HEK293 (cell line): ENCODE data around the gene RXYLT1.

Experiments used
- CTCF ChIA-PET: fragments of 350-600 bp; formaldehyde crosslinking; extraction: SDS; loops from one replicate; lab custom pipeline; 2021; ENCODE audit warnings: antibody characterized with exemption; lab: Yijun Ruan, JAX
- POLR2A ChIA-PET: fragments of 300-600 bp; formaldehyde crosslinking; extraction: SDS; loops from one replicate; lab custom pipeline; 2020; ENCODE audit warnings: antibody characterized with exemption, inconsistent platforms; lab: Yijun Ruan, JAX
- H3K27ac ChIP-seq: fragments of 200-500 bp; sonication (Bioruptor generic); 2 replicates; pipeline ENCODE4 v1.5.1; 2014; ENCODE audit warnings: low read depth, low read length, control low read depth, inconsistent platforms; ENCODE audit errors: extremely low read depth
- H3K36me3 ChIP-seq, 2 experiments: fragments of 200-500 bp in 1 of 2; sonication (Bioruptor generic) in 1 of 2; 1 replicate in 1 of 2; 2 replicates in 1 of 2; pipeline ENCODE4 v1.5.1; 2014 to 2017; ENCODE audit warnings: inconsistent platforms in 2 of 2, low read length in 2 of 2; ENCODE audit not compliant: control insufficient read depth in 2 of 2, insufficient read depth in 1 of 2
- H3K4me1 ChIP-seq: fragments of 200-500 bp; sonication (Bioruptor generic); 2 replicates; pipeline ENCODE4 v1.5.1; 2014; ENCODE audit warnings: mild to moderate bottlenecking, low read length, inconsistent platforms; ENCODE audit not compliant: control insufficient read depth, insufficient read depth
- H3K4me3 ChIP-seq: 2 replicates; pipeline ENCODE4 v1.5.1; 2011; ENCODE audit warnings: low read depth, mild to moderate bottlenecking, control low read depth, low read length, moderate library complexity
- H3K9me3 ChIP-seq: fragments of 200-500 bp; sonication (Bioruptor generic); 2 replicates; pipeline ENCODE4 v1.5.1; 2014; ENCODE audit warnings: low read depth, low read length, inconsistent platforms; ENCODE audit not compliant: control insufficient read depth, insufficient read depth
- EGR2 ChIP-seq: fragments of 450-650 bp; formaldehyde crosslinking; IDR thresholded peaks from 2 replicates; pipeline ENCODE4 v1.5.1; 2016; ENCODE audit warnings: low read depth, missing biosample characterization, missing genetic modification characterization
- HOXA7 ChIP-seq: sonication (generic); formaldehyde crosslinking; IDR thresholded peaks from 2 replicates; pipeline ENCODE4 v1.8.1; 2022; ENCODE audit warnings: missing genetic modification reagents, borderline replicate concordance
- KLF1 ChIP-seq: fragments of 450-650 bp; formaldehyde crosslinking; IDR thresholded peaks from 2 replicates; pipeline ENCODE4 v1.5.1; 2016; ENCODE audit warnings: missing biosample characterization, missing genetic modification characterization
- KLF16 ChIP-seq: fragments of 450-650 bp; formaldehyde crosslinking; IDR thresholded peaks from 2 replicates; pipeline ENCODE4 v1.5.1; 2017; ENCODE audit warnings: missing biosample characterization, missing genetic modification characterization
- PATZ1 ChIP-seq: fragments of 450-650 bp; formaldehyde crosslinking; IDR thresholded peaks from 2 replicates; pipeline ENCODE4 v1.5.1; 2016; ENCODE audit warnings: missing biosample characterization, missing genetic modification characterization
- ZFP37 ChIP-seq: fragments of 450-650 bp; formaldehyde crosslinking; IDR thresholded peaks from 2 replicates; pipeline ENCODE4 v1.5.1; 2016; ENCODE audit warnings: missing biosample characterization, missing genetic modification characterization
- ZNF175 ChIP-seq: fragments of 450-650 bp; formaldehyde crosslinking; IDR thresholded peaks from 2 replicates; pipeline ENCODE4 v1.5.1; 2016; ENCODE audit warnings: missing biosample characterization, missing genetic modification characterization
- ZNF221 ChIP-seq: fragments of 450-650 bp; formaldehyde crosslinking; IDR thresholded peaks from 2 replicates; pipeline ENCODE4 v1.5.1; 2017; ENCODE audit warnings: missing biosample characterization, missing genetic modification characterization, borderline replicate concordance
- ZNF280D ChIP-seq: fragments of 450-650 bp; formaldehyde crosslinking; IDR thresholded peaks from 2 replicates; pipeline ENCODE4 v1.5.1; 2016; ENCODE audit warnings: missing biosample characterization, missing genetic modification characterization
- ZNF335 ChIP-seq: fragments of 450-650 bp; formaldehyde crosslinking; conservative IDR thresholded peaks from 2 replicates; pipeline ENCODE4 v1.5.1; 2016; ENCODE audit warnings: missing biosample characterization, missing genetic modification characterization
- ZNF473 ChIP-seq: fragments of 450-650 bp; formaldehyde crosslinking; IDR thresholded peaks from 2 replicates; pipeline ENCODE4 v1.5.1; 2017; ENCODE audit warnings: missing biosample characterization, missing genetic modification characterization
- ZNF561 ChIP-seq: fragments of 450-650 bp; IDR thresholded peaks from 2 replicates; pipeline ENCODE4 v1.5.1; 2018; ENCODE audit warnings: missing biosample characterization, missing genetic modification characterization, borderline replicate concordance
- ZNF571 ChIP-seq: fragments of 450-650 bp; formaldehyde crosslinking; IDR thresholded peaks from 2 replicates; pipeline ENCODE4 v1.5.0; 2017; ENCODE audit warnings: missing biosample characterization, missing genetic modification characterization
- ZNF610 ChIP-seq: fragments of 450-650 bp; formaldehyde crosslinking; IDR thresholded peaks from 2 replicates; pipeline ENCODE4 v1.5.1; 2016; ENCODE audit warnings: missing biosample characterization, missing genetic modification characterization, borderline replicate concordance
- ZNF658 ChIP-seq: fragments of 450-650 bp; formaldehyde crosslinking; IDR thresholded peaks from 2 replicates; pipeline ENCODE4; 2016; ENCODE audit warnings: missing biosample characterization, missing genetic modification characterization
- ZNF660 ChIP-seq: fragments of 450-650 bp; IDR thresholded peaks from 2 replicates; pipeline ENCODE4 v1.5.1; 2018; ENCODE audit warnings: missing biosample characterization, mild to moderate bottlenecking, missing genetic modification characterization
- ZNF692 ChIP-seq: fragments of 450-650 bp; formaldehyde crosslinking; IDR thresholded peaks from 2 replicates; pipeline ENCODE4 v1.5.1; 2016; ENCODE audit warnings: missing biosample characterization, missing genetic modification characterization
- ZNF747 ChIP-seq: fragments of 450-650 bp; formaldehyde crosslinking; IDR thresholded peaks from 2 replicates; pipeline ENCODE4 v1.5.1; 2016; ENCODE audit warnings: missing biosample characterization, missing genetic modification characterization
- ZNF776 ChIP-seq: fragments of 450-650 bp; formaldehyde crosslinking; IDR thresholded peaks from 2 replicates; pipeline ENCODE4 v1.5.0; 2017; ENCODE audit warnings: missing biosample characterization, missing genetic modification characterization, borderline replicate concordance
- ZNF830 ChIP-seq: fragments of 450-650 bp; IDR thresholded peaks from 2 replicates; pipeline ENCODE4 v1.5.0; 2018; ENCODE audit warnings: missing biosample characterization, missing genetic modification characterization, low read depth, mild to moderate bottlenecking, moderate library complexity

The RXYLT1 gene

GRCh38 chr12:63848450-63848849 lies 68.7 kb downstream of the RXYLT1 start (continued):
- TF ChIP-seq ZNF280D (no peak), ZNF776 (tag by site-specific recombination) (no peak), HOXA7 (no peak), ZNF473 (tag by site-specific recombination) (no peak), ZNF747 (tag by site-specific recombination) (no peak), ZNF692 (tag by site-specific recombination) (no peak), ZNF610 (tag by site-specific recombination) (no peak), ZNF175 (tag by site-specific recombination) (no peak), EGR2 (tag by site-specific recombination) (no peak), ZNF221 (no peak), ZNF660 (tag by site-specific recombination) (no peak), ZNF830 (tag by site-specific recombination) (no peak), ZNF571 (no peak), KLF1 (no peak), PATZ1 (tag by site-specific recombination) (no peak), ZNF335 (tag by site-specific recombination) (no peak)

- 0 out of 2 replicates have a peak, but pooled peaks cover 4% of the 10 kb centered on the region for H3K4me1 ChIP-seq
- H3K9me3 ChIP-seq, result no peaks in the 10 kb centered on the region
- POLR2A ChIA-PET, result no interaction called here
- no peak overlapping the region for H3K27ac ChIP-seq
- H3K36me3 ChIP-seq, result no peaks in the 10 kb centered on the region
- no peak for TF ChIP-seq KLF16 (tag by site-specific recombination)
- TF ChIP-seq ZNF561 (tag by site-specific recombination), result no peak
- TF ChIP-seq ZNF658 (tag by site-specific recombination), result no peak
- TF ChIP-seq ZFP37 (tag by site-specific recombination), result no peak
- TF ChIP-seq, all 188 proteins: peak for 0
- CTCF ChIA-PET, result interaction anchor here (1.1 kb wide), 1 partner anchor 10 kb away, joined by 3 read pairs; no protein-coding TSS in a partner anchor
- H3K4me3 ChIP-seq, result no peak overlapping the region
These were observed 69.5 kb downstream of the RXYLT1 start for GRCh38 chr12:63849106-63849620.
